ENCODE data around the gene PLEKHJ1. TPM values are rescaled to one million over a fixed set of nuclear protein-coding genes. Genes with fewer than 3 reads are reported as not detected.

The PLEKHJ1 gene
- total and polyA plus RNA-seq, 2 of the 8 experiments (the other 6 are each of a cell fraction or from before 2014, with no cell fraction given) = 135 to 187 TPM

DNA sequence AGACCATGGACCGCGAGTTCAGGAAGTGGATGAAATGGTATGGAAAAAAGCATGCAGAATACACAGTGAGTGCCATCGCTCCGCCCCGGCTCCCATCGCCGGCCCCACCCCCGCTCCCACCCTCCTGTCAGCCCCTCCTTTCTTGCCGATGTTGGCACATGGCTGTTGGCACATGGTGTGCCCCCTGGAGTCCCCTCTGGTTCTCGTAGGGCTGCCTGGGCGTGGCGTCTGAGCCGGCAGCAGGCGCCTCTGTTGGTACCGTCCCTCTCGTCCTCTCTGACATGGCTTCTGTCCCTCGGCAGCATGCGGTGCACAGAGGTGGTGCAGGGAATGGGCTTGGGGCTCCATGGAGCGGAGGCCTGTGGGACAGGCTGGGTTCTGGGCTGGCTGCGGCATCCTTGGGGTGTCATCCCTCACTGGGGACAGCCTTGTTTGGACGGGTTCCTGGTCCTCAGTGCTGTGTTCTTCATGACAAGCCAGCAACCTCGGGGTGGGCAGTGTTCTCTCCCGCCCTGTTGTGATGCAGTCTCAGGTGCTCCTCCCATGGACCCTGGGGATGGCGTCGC, 41.5 kb downstream of the PLEKHJ1 start:
- no peak overlapping the region for H3K23ac ChIP-seq (ENCODE audit: insufficient read length)
- no peak overlapping the region for H2BK12ac ChIP-seq (ENCODE audit: low read depth, low read length)
- POLR2A ChIA-PET (ENCODE audit: partially characterized antibody) = interaction anchor here (0.8 to 1.3 kb wide), 2 partner anchors 29 to 55 kb away, joined by 4 read pairs; partner anchors contain the start of gene AMH
- peaks cover 13% of the 10 kb centered on the region; the same call in 1 of the 2 replicates for H3K79me1 ChIP-seq (ENCODE audit: low read depth, low read length)
- no peak for DNase-seq (ENCODE audit: low read depth in 1 of 2, low spot score in 2 of 2)
- no peak overlapping the region for H3K4ac ChIP-seq (replicated peaks; ENCODE audit: insufficient read length, low read depth, low read length)
- H3K23me2 ChIP-seq (ENCODE audit: low read depth, low read length) = no peaks in the 10 kb centered on the region
- no peak overlapping the region for H3K4me2 ChIP-seq (ENCODE audit: insufficient read depth in 1 of 2, low read depth in 2 of 2, low read length in 2 of 2)
- H2AFZ ChIP-seq (ENCODE audit: low read length) = no peak overlapping the region
- H4K91ac ChIP-seq (replicated peaks; ENCODE audit: insufficient read length, low read length) = no peak overlapping the region
- WGBS, 2 experiments (ENCODE audit: extremely low coverage in 1 of 2, insufficient coverage in 1 of 2, insufficient read length in 1 of 2, insufficient replicate concordance in 2 of 2, low coverage in 1 of 2, low lambda C conversion rate in 2 of 2, missing lambda C conversion rate in 1 of 2) = 92% methylated on average over 18 of the region's 25 CpGs; no CpG with 5 or more reads in 1 of the 2 experiments
- H3K9me3 ChIP-seq (ENCODE audit: insufficient read depth in 2 of 2, low read depth in 1 of 2, low read length in 1 of 2) = no peaks in the 10 kb centered on the region
- H4K5ac ChIP-seq (ENCODE audit: insufficient read length, low read depth, low read length) = no peak overlapping the region
- no peak overlapping the region for H2BK20ac ChIP-seq (ENCODE audit: low read length)
- no peaks in the 10 kb centered on the region for H3K4me1 ChIP-seq (replicated peaks in 1 of 4; ENCODE audit: control insufficient read depth in 3 of 4, insufficient read depth in 4 of 4, low read length in 3 of 4)
- no peak overlapping the region for H3K9ac ChIP-seq (replicated peaks in 1 of 4; ENCODE audit: extremely low read depth in 1 of 4, low read depth in 3 of 4, low read length in 3 of 4)
- H2BK15ac ChIP-seq (ENCODE audit: low read length) = no peak overlapping the region
- H3K27me3 ChIP-seq (replicated peaks in 1 of 4; ENCODE audit: control insufficient read depth in 3 of 4, extremely low read depth in 1 of 4, insufficient read depth in 3 of 4, low read length in 3 of 4) = no peaks in the 10 kb centered on the region
- no peak overlapping the region for H4K8ac ChIP-seq (ENCODE audit: extremely low read depth, insufficient read depth, low read length)
- H4K20me1 ChIP-seq (replicated peaks in 1 of 2; ENCODE audit: control insufficient read depth in 1 of 2, insufficient read depth in 2 of 2, low read length in 2 of 2) = peaks cover 10 to 38% of the 10 kb centered on the region in 2 experiments
- no peak overlapping the region for H3K4me3 ChIP-seq (ENCODE audit: extremely low read depth in 1 of 4, insufficient read depth in 2 of 4, low read depth in 3 of 4, low read length in 4 of 4)
- no peak overlapping the region for H2BK120ac ChIP-seq (replicated peaks; ENCODE audit: low read depth, low read length)
- H3K14ac ChIP-seq (ENCODE audit: insufficient read length) = no peak overlapping the region
- H2AK5ac ChIP-seq (ENCODE audit: low read depth, low read length) = no peak overlapping the region
- CTCF ChIA-PET (ENCODE audit: partially characterized antibody) = interaction anchor here (1.0 kb wide), 1 partner anchor 29 kb away, joined by 3 read pairs; no protein-coding TSS in a partner anchor
- no peak overlapping the region for H3K18ac ChIP-seq (ENCODE audit: extremely low read depth, low read length)
- no peak for FAIRE-seq
- H3K56ac ChIP-seq (replicated peaks; ENCODE audit: insufficient read length, low read depth, low read length) = no peak overlapping the region
- no peak overlapping the region for H3K27ac ChIP-seq (ENCODE audit: low read depth, low read length)
- H3K79me2 ChIP-seq (ENCODE audit: control insufficient read depth in 1 of 2, insufficient read depth in 2 of 2, low read length in 2 of 2) = peaks cover 0 to 24% of the 10 kb centered on the region in 2 experiments; a peak in 2 of 4 replicates
- H3K36me3 ChIP-seq (ENCODE audit: control insufficient read depth in 2 of 4, insufficient read depth in 4 of 4, low read length in 3 of 4) = peaks cover 3 to 24% (median 13%) of the 10 kb centered on the region in 4 experiments; a peak in 6 of 8 replicates
- no peak overlapping the region for H2BK5ac ChIP-seq (ENCODE audit: low read depth, low read length)
- TF ChIP-seq JUN (IDR thresholded peaks at IDR 0.05; ENCODE audit: low read depth, low read length) (no peak), HDAC2 (IDR thresholded peaks at IDR 0.05; ENCODE audit: borderline replicate concordance in 1 of 2, low read depth in 2 of 2, low read length in 2 of 2) (no peak), SP2 (IDR thresholded peaks at IDR 0.05; ENCODE audit: low read length) (no peak), PHF8 (conservative IDR thresholded peaks at IDR 0.05; ENCODE audit: low read depth, low read length) (no peak), CHD1 (IDR thresholded peaks at IDR 0.05; ENCODE audit: low read depth, low read length) (no peak), SUZ12 (IDR thresholded peaks at IDR 0.05; ENCODE audit: low read length) (no peak), SAP30 (IDR thresholded peaks at IDR 0.05; ENCODE audit: insufficient read depth, insufficient replicate concordance, low read length) (no peak), RFX5 (IDR thresholded peaks at IDR 0.05; ENCODE audit: borderline replicate concordance, low read depth, low read length) (no peak), SRF (IDR thresholded peaks at IDR 0.05; ENCODE audit: low read depth, low read length) (no peak), KDM4A (IDR thresholded peaks at IDR 0.05; ENCODE audit: low read depth, low read length, severe bottlenecking) (no peak), POU5F1 (IDR thresholded peaks at IDR 0.05; ENCODE audit: low read depth, low read length) (no peak), CTBP2 (IDR thresholded peaks at IDR 0.05; ENCODE audit: borderline replicate concordance, insufficient read depth, insufficient read length, low read length) (no peak), EGR1 (IDR thresholded peaks at IDR 0.05; ENCODE audit: borderline replicate concordance, low read depth, low read length) (no peak)
